HG03103 (cell line): Measurements from ENCODE around the gene EML1.
"Not testable (repeated sequence)": the region's sequence is repeated elsewhere in the genome, so short reads cannot be mapped to it uniquely, and the experiment has no call there.

Source experiments
- ATAC-seq: cut with Tn5 transposase; IDR thresholded peaks from one replicate; pipeline ENCODE4 v1.9.1; 2021; ENCODE audit warnings: low read depth; ENCODE audit not compliant: unreplicated experiment

The EML1 gene

GRCh38 chr14:99755068-99755405, 38.2 kb upstream of the EML1 start:
- ATAC-seq: no peak

DNA sequence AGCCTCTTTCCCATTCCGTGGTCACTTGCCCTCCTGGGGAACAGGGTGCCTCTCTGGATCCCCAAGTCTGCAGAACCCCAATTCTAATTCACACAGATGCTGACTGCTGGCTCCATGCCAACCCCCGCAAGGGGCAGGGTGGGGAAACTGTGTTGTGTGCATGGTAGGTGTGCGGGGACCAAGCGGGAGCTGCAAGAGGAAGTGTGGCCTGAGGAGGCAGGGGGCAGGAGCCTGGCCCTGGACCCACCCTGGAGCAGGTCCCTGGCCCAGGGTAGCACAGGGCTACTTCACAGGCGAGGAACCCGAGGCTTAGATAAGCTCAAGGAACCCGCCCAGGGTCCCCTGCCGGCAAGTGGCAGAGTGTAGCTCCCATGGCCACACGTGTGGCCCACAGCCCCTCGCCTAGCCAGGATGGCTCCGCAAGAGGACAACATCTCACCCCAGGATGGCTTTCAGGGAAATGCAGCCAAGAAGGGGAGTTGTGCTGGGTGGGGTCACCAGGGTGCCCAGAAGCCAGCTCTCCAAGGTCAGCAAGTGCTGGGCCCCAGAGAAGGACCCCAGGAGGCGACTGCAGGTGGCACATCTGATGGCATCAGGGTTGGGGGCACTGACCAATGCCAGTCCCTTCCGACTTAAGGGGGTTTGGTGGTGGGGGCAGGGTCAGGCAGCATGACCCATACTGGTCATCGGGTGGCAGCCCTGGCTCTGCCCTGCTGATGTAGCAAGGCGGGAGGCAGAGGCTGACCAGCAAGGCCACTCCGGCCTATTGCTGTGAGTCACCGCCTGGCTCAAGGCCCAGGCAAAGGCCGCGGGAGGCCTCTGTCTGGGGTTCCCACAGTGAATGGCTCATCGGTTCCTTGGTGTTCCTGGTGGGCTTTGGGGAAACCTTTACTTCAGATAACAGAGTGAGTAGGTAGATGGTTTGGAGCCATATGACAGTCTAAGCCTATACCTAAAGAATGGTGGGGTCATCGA, 37.3 kb upstream of the EML1 start:
- ATAC-seq: no peak

GRCh38 chr14:99756796-99757195, 36.4 kb upstream of the EML1 start:
- ATAC-seq: no peak

DNA sequence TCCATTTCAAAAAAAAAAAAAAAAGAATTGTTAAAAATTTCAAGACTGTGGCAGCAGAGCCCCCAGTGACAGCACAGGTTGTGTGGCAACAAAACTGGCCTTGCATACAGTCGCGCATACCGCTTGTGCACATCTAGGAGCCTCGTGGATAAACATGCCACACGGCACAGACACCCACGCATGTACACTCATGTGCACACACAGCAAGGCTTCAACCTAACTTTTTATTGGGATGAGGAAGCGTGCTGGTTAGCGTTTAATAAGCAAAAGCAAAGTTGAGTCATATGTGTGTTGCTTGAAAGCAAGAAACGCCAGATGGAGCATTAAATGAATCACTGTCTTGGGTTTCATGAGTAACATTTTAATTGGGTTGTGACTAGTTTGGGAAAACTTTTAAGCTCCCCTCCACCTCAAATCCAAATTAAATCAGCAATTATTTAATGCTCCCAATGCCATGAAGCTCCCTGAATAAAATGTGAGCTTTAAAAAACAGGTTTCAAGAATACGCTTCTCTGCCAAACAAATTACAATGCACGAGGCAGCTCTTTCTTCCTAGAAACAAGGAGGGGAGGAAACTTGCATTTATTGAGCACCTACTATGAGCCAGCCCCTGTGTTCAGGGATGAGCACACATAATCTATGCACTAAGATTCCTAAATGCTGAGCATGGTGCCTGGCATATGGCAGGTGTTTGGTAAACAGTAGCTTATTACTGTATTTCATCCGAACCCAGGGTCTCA, 35.7 kb upstream of the EML1 start:
- no peak for ATAC-seq

GRCh38 chr14:99758121-99758821, 34.9 kb upstream of the EML1 start:
- no peak for ATAC-seq

- no peak for ATAC-seq
Observed at GRCh38 chr14:99758872-99759545, 34.2 kb upstream of the EML1 start.

DNA sequence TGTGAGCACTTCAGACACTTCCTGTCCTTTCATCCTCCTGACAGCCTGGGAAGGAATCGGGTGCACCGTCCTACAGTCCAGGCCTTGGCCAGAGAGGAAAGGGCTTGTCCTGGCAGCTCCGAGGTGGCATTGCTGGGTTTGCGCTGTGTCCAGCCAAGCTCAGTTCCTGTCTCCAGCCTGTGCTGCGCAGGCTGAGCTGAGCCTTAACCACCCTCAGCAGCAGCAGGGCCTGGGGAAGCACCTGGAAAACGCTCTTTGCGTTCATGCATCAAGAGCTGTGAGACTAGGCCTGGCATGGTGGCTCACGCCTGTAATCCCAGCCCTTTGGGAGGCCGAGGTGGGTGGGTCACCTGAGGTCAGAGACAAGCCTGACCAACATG, 33.7 kb upstream of the EML1 start:
- ATAC-seq: no peak

DNA sequence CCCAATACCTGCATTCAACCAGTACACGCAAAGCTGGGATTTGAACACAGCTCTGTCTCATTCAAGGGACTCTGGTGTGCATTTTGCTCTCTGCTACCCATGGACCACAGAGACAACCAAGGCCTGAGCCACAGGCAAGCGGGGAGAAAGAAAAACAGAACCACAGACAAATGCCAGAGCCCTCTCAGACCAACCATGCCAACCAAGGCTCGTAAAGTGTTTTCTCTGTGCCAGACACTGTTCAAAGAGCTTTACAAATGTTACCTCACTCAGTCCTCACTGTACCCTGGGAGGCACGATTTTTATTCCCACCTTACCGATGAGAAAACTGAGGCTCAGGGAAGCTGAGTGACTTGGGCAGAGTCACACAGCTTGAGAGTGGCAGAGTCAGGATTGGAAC, 32.4 kb upstream of the EML1 start:
- no peak for ATAC-seq

- ATAC-seq: not testable (repeated sequence)
Observed at GRCh38 chr14:99762911-99763310, 30.3 kb upstream of the EML1 start.

DNA sequence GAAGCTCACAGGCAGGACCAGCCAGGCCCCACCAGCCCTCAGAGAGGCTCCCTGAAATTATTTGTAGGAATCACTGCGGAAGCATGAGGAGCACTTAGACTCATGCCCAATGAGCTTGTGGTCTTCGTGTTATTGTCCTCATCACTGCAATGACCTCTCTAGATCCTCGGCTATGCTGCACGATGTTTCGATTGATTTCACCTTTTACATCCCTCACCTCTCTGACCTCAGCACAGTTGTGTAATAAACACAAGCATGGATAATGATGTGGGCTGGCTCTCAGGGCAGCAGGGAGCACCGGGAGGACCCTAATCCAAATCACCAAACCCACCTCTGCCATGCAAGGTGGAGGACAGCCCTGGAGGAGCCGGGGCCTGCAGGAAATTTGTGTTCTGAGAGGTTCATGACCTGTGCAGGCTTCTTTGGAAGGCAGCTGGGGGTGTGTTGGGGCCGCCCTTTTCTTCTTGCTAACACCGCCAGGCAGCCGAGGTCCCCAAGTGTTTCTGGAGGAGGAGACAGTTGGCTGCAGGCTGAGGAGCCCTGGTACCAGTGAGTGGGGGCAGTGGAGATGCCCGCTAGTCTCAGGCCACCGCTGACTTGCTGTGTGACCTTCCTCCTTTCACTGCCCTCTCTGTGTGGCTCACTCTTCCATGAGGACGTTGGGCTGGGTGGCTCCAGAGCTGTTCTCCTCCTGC, 29.5 kb upstream of the EML1 start:
- no peak for ATAC-seq

DNA sequence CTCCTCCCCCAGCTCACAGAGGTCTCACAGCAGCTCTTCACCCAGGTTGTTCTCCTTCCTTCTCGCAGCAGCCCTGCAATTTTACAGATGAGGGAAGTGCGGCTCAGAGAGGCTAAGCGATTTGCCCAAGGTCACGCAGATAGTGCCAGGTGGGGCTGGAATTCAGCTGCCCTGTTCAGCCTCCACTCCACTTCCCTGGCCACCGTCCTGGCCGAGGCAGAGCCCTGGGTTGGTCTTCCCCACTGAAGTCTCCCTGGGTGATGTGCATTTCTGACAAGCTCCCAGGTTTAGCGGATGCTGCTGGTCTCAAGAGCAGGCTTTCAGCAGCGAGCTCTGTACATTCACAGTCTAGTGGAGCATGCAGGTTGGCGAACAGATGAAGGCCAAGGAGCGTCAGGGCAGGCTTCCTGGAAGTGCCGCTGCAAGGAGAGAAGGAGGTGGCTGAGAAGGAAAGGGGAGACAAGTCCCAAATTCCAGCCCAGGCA, 28.9 kb upstream of the EML1 start:
- no peak for ATAC-seq

GRCh38 chr14:99768381-99768780, 24.8 kb upstream of the EML1 start:
- ATAC-seq: no peak

DNA sequence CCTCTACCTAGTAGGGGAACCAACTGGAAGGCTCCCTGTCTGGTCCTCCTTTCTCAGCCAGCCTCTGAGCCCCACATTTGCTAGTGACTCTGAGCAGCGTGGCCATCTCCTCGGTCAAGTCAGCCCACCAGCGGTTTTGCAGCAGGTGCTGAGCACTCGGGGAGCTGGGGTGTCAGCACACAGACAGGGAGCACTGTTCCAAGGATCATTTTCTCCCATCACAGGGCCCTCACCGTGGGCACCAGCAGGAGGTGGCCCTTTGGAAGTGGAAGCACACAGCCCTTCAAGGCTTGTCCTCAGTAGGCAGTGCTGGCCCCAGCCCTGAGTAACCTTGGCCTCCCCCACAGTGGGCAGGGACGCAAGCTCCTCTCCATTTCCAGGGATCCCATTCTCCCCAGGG, 24.1 kb upstream of the EML1 start:
- ATAC-seq: no peak

- ATAC-seq: no peak
Observed at GRCh38 chr14:99769799-99770198, 23.4 kb upstream of the EML1 start.

GRCh38 chr14:99772371-99773283, 20.6 kb upstream of the EML1 start:
- no peak for ATAC-seq

DNA sequence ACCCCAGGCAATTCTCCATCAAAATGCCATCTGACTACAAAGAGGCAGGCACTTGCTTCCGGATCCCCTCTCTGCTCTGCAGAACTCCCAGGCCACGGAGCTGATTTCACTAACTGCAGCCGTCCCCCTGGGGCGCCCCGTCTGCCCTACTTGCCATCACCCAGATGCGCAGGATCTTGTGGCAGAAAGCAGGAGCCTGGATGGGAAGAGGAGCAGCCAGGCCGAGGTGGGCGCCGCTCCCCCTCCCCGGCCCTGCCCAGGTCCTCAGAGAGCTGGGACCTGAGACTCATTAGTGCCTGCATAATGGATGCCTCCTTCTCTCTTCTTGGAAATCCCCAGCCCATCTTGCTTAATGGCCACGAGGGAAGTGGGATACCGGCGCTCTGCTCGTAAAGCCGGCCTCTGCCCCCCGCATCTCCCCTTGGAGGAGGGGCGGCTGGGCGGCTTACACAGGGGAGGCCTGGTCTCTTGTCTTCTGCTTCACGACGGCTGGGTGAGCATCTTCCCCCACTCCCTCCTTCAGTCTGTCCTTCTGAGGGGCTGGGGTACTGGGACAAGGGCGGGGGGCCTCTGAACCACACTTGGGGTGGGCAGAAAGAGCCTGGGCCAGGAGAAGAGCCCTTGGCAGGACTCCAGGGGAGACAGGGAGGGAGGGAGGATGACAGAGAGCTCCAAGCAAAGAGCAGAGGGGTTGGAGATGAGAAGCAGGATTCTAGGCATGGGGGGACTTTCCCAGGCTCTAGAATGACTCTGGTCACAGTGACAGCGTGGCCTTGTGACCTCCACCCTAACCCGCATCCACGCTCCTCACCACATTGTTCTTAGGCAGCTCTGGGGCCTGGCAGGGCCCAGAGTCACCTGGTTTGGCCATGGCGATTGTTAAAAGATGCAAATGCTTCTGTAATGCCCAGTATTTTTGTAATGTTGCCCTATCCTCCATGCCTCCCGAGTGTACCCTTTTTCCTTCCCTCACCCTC, 19.4 kb upstream of the EML1 start:
- no peak for ATAC-seq

DNA sequence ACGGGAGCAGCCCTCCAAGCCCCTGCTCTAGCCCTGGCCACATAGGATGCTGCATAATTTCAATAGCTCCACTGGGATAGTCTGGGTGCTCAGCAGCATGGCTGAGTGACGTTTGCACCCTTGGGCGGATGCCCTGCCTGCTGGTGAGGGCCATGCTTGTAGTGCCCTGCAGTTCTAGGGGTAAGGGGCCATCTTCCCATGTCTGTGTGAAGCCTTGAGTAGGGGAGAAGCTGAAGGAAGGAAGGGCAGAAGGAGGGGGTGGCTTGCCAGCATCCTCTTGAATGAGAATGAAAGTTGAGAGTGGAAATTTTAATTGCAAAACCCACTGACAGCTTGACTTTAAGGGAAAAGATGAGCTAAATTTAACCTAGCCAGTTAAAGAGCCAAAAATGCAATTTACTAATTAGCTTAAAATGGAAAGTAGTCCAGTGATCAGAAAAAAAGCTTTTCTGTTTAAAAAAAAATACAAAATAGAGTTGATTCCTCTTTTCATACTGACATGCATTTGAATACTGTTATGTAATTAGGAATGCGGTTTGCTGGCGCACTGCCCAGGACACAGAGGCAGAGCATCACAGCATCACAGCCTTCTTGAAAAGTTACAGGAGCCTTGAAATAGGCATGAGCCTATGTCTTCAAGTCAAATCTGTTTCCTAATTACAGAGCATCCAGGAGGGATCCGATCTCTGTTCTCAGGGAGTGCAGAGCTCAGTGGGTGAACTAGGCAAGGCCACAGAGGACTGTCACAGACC, 18.5 kb upstream of the EML1 start:
- ATAC-seq: no peak
